GM19193 (cell line): Measurements from ENCODE around the gene AP3D1.

ENCODE experiments used
- POLR2A ChIP-seq: IDR thresholded peaks from 4 replicates; pipeline ENCODE4 v1.6.1; 2011; ENCODE audit not compliant: insufficient read depth, insufficient read length; ENCODE audit errors: extremely low read depth

The AP3D1 gene

GRCh38 chr19:2096480-2097202, 54.7 kb downstream of the AP3D1 start, which contains the start of gene IZUMO4:
Gene IZUMO4 (plus strand): TSS chr19:2096915. CDS start chr19:2096946, 31 bp downstream.
- no peak for TF ChIP-seq POLR2A

- peak; percentile 69 for TF ChIP-seq POLR2A
These were observed 55.3 kb downstream of the AP3D1 start, which contains the start of gene MOB3A for GRCh38 chr19:2096034-2096479. Gene MOB3A (minus strand): TSS chr19:2096326. CDS start chr19:2078560, 17,766 bp downstream.

GRCh38 chr19:2089727-2090053, 61.7 kb downstream of the AP3D1 start:
- TF ChIP-seq POLR2A = no peak

GRCh38 chr19:2089001-2089711, 62.2 kb downstream of the AP3D1 start:
- TF ChIP-seq POLR2A = peak; percentile 63

GRCh38 chr19:2087621-2088100, 63.7 kb downstream of the AP3D1 start:
- TF ChIP-seq POLR2A = peak; percentile 46

GRCh38 chr19:2086695-2087620, 64.4 kb downstream of the AP3D1 start:
- TF ChIP-seq POLR2A = peak; percentile 59

GRCh38 chr19:2084993-2085720, 66.2 kb downstream of the AP3D1 start:
- TF ChIP-seq POLR2A = peak; percentile 83

GRCh38 chr19:2083174-2083854, 68.1 kb downstream of the AP3D1 start:
- TF ChIP-seq POLR2A = peak; percentile 38

- TF ChIP-seq POLR2A = no peak
These were observed 69.2 kb downstream of the AP3D1 start for GRCh38 chr19:2081873-2082810.

GRCh38 chr19:2080336-2080988, 70.9 kb downstream of the AP3D1 start:
- TF ChIP-seq POLR2A = no peak

GRCh38 chr19:2079865-2080301, 71.5 kb downstream of the AP3D1 start:
- no peak for TF ChIP-seq POLR2A

GRCh38 chr19:2079076-2079864, 72.1 kb downstream of the AP3D1 start:
- no peak for TF ChIP-seq POLR2A
